ENCODE data around the gene P2RY2. TPM values are rescaled to one million over a fixed set of nuclear protein-coding genes. Genes with fewer than 3 reads are reported as not detected.

Gene P2RY2
- total RNA-seq, 1 donor from 2014 or later = 0.30 TPM

DNA sequence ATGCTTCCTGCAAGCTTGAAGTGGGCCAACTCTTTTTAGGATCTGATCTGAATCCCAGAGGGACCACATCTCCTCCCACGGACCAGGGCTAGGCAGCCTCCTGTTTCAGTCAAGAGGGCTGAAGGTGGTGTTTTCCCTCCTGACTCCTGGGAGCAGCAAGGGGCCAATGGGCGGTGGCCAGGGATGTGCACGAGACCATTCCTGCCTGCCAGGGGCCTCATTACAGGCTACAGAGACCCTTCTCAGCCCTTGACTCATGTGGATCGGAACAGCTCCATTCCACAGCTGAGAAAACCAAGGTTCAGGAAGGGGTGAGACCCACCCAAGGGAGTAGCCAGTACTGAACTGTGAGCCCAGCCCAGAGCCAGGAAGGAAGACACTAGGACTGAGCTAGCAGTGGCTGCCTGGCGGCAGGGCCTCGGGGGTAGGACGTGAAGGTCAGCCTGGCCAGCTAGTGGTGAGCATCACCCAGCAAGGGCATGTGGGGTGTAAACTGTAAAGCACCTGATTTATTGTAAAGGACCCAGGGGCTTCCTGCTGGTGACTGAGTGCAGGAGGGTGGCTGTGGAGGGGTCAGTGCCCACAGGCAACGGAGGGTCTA, 50.7 kb downstream of the P2RY2 start:
- Histone ChIP-seq H3K4me3 (ENCODE audit: insufficient read depth, low read depth, low read length) (no peak overlapping the region), H3K27me3 (ENCODE audit: insufficient read depth, low read length) (peaks cover 20% of the 10 kb centered on the region), H3K79me2 (ENCODE audit: insufficient read depth, low read length) (no peaks in the 10 kb centered on the region), H3K36me3 (ENCODE audit: insufficient read depth, low read length) (no peaks in the 10 kb centered on the region), H2AFZ (ENCODE audit: low read depth, low read length) (no peak overlapping the region), H3K4me1 (ENCODE audit: insufficient read depth, low read length) (no peaks in the 10 kb centered on the region), H3K9me3 (ENCODE audit: insufficient read depth, low read depth, low read length) (no peaks in the 10 kb centered on the region), H3K9ac (ENCODE audit: low read length) (no peak overlapping the region), H3K4me2 (ENCODE audit: low read length) (no peak overlapping the region), H4K20me1 (ENCODE audit: insufficient read depth, low read length) (no peaks in the 10 kb centered on the region), H3K27ac (ENCODE audit: low read depth, low read length) (no peak overlapping the region)
- DNase-seq (ENCODE audit: low read depth) (no peak), FAIRE-seq (no peak)
- TF ChIP-seq, protein P1, sequence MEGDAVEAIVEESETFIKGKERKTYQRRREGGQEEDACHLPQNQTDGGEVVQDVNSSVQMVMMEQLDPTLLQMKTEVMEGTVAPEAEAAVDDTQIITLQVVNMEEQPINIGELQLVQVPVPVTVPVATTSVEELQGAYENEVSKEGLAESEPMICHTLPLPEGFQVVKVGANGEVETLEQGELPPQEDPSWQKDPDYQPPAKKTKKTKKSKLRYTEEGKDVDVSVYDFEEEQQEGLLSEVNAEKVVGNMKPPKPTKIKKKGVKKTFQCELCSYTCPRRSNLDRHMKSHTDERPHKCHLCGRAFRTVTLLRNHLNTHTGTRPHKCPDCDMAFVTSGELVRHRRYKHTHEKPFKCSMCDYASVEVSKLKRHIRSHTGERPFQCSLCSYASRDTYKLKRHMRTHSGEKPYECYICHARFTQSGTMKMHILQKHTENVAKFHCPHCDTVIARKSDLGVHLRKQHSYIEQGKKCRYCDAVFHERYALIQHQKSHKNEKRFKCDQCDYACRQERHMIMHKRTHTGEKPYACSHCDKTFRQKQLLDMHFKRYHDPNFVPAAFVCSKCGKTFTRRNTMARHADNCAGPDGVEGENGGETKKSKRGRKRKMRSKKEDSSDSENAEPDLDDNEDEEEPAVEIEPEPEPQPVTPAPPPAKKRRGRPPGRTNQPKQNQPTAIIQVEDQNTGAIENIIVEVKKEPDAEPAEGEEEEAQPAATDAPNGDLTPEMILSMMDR (IDR thresholded peaks at IDR 0.05; ENCODE audit: insufficient read depth, low read depth, low read length) = no peak
- TF ChIP-seq EZH2 (IDR thresholded peaks at IDR 0.05; ENCODE audit: insufficient read depth, low read length) = no peak
- H3K27ac Mint-ChIP-seq (ENCODE audit: unreplicated experiment) = no peak overlapping the region
- H3K4me1 Mint-ChIP-seq (ENCODE audit: low read depth, unreplicated experiment) = peaks cover 4% of the 10 kb centered on the region
- no peak overlapping the region for H3K4me3 Mint-ChIP-seq (ENCODE audit: unreplicated experiment)
- H3K27me3 Mint-ChIP-seq (ENCODE audit: low read depth, unreplicated experiment) = peaks cover 40% of the 10 kb centered on the region
- no peaks in the 10 kb centered on the region for H3K9me3 Mint-ChIP-seq (ENCODE audit: unreplicated experiment)
- no peaks in the 10 kb centered on the region for H3K36me3 Mint-ChIP-seq (ENCODE audit: low read depth, unreplicated experiment)

DNA sequence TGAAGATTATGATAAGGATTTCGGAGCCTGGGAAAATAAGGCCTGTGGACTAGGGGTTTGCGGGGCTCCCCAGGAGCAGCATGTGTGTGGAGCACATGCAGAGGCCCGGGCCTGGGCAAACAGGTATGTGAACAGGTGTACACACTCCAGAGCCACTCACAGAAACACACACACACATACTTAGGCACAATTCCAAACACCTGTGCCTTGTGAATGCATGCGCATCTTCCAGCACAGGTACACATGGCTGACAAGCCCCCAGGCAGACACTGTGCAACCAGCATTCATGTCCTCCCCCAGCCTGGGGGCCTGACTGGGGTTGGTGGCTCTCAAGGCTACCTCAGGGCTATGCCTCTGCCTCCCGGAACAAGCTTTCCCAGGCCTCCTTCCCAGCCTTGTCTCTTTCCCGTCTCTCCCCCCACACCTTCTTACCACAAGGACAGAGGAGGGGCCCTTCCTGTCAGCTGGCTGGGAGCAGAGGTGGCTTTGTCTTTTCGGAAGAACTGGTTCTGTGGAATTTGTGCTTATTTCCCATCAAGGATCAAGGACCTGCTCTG, 51.5 kb downstream of the P2RY2 start:
- Histone ChIP-seq H3K4me3 (ENCODE audit: insufficient read depth, low read depth, low read length) (no peak overlapping the region), H3K27me3 (ENCODE audit: insufficient read depth, low read length) (peaks cover 20% of the 10 kb centered on the region), H2AFZ (ENCODE audit: low read depth, low read length) (no peak overlapping the region), H3K9me3 (ENCODE audit: insufficient read depth, low read depth, low read length) (no peaks in the 10 kb centered on the region), H3K4me2 (ENCODE audit: low read length) (no peak overlapping the region), H3K4me1 (ENCODE audit: insufficient read depth, low read length) (no peaks in the 10 kb centered on the region), H3K79me2 (ENCODE audit: insufficient read depth, low read length) (no peaks in the 10 kb centered on the region), H3K36me3 (ENCODE audit: insufficient read depth, low read length) (no peaks in the 10 kb centered on the region), H3K9ac (ENCODE audit: low read length) (no peak overlapping the region), H4K20me1 (ENCODE audit: insufficient read depth, low read length) (no peaks in the 10 kb centered on the region), H3K27ac (ENCODE audit: low read depth, low read length) (no peak overlapping the region)
- Mint-ChIP-seq H3K27me3 (ENCODE audit: low read depth, unreplicated experiment) (peaks cover 44% of the 10 kb centered on the region), H3K36me3 (ENCODE audit: low read depth, unreplicated experiment) (no peaks in the 10 kb centered on the region), H3K27ac (ENCODE audit: unreplicated experiment) (no peak overlapping the region), H3K9me3 (ENCODE audit: unreplicated experiment) (no peaks in the 10 kb centered on the region), H3K4me3 (ENCODE audit: unreplicated experiment) (no peak overlapping the region), H3K4me1 (ENCODE audit: low read depth, unreplicated experiment) (peaks cover 4% of the 10 kb centered on the region)
- TF ChIP-seq EZH2 (IDR thresholded peaks at IDR 0.05; ENCODE audit: insufficient read depth, low read length) = no peak
- TF ChIP-seq, protein P1 (IDR thresholded peaks at IDR 0.05; ENCODE audit: insufficient read depth, low read depth, low read length) = no peak
- DNase-seq (ENCODE audit: low read depth) = no peak
- FAIRE-seq = no peak

Measured in astrocyte (in vitro differentiated cells and primary cell).